ENCODE results near the gene GARNL3. TPM values are rescaled to one million over a fixed set of nuclear protein-coding genes. Genes with fewer than 3 reads are reported as not detected.

Gene GARNL3
- total RNA-seq, 1 donor from 2014 or later = 162 TPM

GRCh38 chr9:127417131-127418036, 152.8 kb downstream of the GARNL3 start:
- TF ChIP-seq CTCF (IDR thresholded peaks at IDR 0.05) = no peak
- no peaks in the 10 kb centered on the region for H3K27me3 ChIP-seq
- intact Hi-C loops (cut with DNase I) = no loop called here
- no peak overlapping the region for H3K27ac ChIP-seq
- no peaks in the 10 kb centered on the region for H3K36me3 ChIP-seq
- no peak overlapping the region for H3K4me3 ChIP-seq
- no peak for DNase-seq (ENCODE audit: low spot score in 2 of 2)
- H3K9me3 ChIP-seq = no peaks in the 10 kb centered on the region
- H3K4me1 ChIP-seq = peaks cover 0 to 1% of the 10 kb centered on the region in 2 donors

GRCh38 chr9:127418037-127418471, 153.5 kb downstream of the GARNL3 start:
- H3K27ac ChIP-seq = no peak overlapping the region
- no peaks in the 10 kb centered on the region for H3K9me3 ChIP-seq
- no peaks in the 10 kb centered on the region for H3K27me3 ChIP-seq
- peaks cover 5 to 8% of the 10 kb centered on the region in 2 donors for H3K4me1 ChIP-seq
- intact Hi-C loops (cut with DNase I) = no loop called here
- no peaks in the 10 kb centered on the region for H3K36me3 ChIP-seq
- DNase-seq (ENCODE audit: low spot score in 2 of 2) = no peak
- no peak overlapping the region for H3K4me3 ChIP-seq
- no peak for TF ChIP-seq CTCF (IDR thresholded peaks at IDR 0.05)

DNA sequence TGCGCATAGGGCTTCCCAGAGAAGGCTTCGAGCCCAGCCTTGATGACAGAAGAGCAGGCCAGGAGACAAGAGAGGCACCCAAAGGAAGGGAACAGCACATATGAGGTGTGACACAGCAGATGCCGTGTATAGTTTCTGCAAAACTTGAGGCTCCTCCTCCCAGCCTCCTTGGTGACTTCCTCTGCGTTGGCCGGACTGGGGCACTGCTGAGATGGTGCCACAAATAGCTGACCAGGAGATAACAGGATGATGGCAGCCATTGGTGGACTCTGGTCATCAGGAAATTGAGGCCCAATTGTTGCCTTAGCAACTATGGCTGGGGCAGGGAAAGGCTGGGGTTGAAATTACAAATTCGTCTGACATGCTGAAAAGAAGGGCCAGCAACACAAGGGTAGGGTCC, 154.8 kb downstream of the GARNL3 start:
- intact Hi-C loops (cut with DNase I) = no loop called here
- Histone ChIP-seq H3K4me1 (peaks cover 7 to 13% of the 10 kb centered on the region in 2 donors), H3K4me3 (no peak overlapping the region), H3K27me3 (no peaks in the 10 kb centered on the region), H3K9me3 (no peaks in the 10 kb centered on the region), H3K27ac (no peak overlapping the region), H3K36me3 (no peaks in the 10 kb centered on the region)
- TF ChIP-seq CTCF (IDR thresholded peaks at IDR 0.05) = no peak
- DNase-seq (ENCODE audit: low spot score in 2 of 2) = no peak

DNA sequence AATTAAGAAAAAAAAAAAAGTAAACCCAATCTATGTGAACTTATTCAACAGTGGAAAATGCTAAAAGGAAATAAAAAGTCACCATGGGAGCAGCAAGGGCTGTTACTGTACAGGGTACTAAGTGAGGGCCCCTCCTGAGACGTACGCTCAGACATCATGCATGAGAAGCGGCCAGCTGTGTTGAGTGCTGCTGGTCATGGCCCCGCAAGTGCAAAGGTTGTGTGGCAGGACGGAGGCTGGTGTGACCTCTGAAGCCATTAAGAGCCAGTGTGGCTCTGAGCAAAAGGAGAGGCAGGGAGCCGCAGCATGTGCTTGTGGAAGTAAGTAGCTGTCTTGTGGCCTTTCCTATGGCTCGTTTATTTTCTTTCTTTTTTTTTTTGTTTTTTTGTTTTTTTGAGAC, 156.5 kb downstream of the GARNL3 start:
- intact Hi-C loops (cut with DNase I) = no loop called here
- Histone ChIP-seq H3K36me3 (no peaks in the 10 kb centered on the region), H3K4me1 (peaks cover 7 to 25% of the 10 kb centered on the region in 2 donors), H3K4me3 (no peak overlapping the region), H3K27me3 (no peaks in the 10 kb centered on the region), H3K27ac (no peak overlapping the region), H3K9me3 (no peaks in the 10 kb centered on the region)
- no peak for TF ChIP-seq CTCF (IDR thresholded peaks at IDR 0.05)
- no peak for DNase-seq (ENCODE audit: low spot score in 2 of 2)

DNA sequence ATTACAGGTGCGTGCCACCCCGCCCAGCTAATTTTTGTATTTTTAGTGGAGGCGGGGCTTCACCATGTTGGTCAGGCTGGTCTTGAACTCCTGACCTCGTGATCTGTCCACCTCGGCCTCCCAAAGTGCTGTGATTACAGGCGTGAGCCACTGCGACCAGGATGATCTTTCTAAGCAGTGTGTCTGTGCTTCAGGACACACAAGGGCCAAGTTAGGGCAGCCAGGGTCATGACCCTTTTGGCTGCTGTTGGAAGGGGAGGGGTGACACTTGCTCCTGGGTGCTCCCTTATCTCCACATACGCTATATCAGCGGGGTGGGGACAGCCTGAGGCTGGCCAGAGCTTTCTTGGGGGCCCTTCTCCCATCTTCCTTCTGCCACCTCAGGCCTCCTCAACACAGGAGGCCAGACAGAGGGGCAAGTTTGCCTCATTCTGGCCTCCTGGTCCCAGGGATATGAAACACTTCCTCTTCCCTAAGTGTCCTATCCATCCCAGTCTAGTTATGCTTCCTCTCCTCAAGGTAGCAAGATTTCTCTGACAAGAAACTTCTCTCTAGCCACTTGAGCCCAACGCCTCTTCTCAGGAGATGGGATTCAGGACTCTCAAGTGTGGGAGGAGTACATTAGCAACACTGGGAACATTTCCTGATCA, 157.7 kb downstream of the GARNL3 start:
- DNase-seq (ENCODE audit: low spot score in 2 of 2) = no peak
- H3K9me3 ChIP-seq = no peaks in the 10 kb centered on the region
- no peaks in the 10 kb centered on the region for H3K36me3 ChIP-seq
- H3K4me1 ChIP-seq = peaks cover 7 to 28% of the 10 kb centered on the region in 2 donors
- H3K27ac ChIP-seq = no peak overlapping the region
- no peak for TF ChIP-seq CTCF (IDR thresholded peaks at IDR 0.05)
- no peaks in the 10 kb centered on the region for H3K27me3 ChIP-seq
- intact Hi-C loops (cut with DNase I) = no loop called here
- peak overlapping the region; percentile 86 for H3K4me3 ChIP-seq
